MM.1S (cell line): Measurements from ENCODE around the gene RBBP5.

Source experiments
- EZH2 ChIP-seq: fragments of 300-600 bp; sonication (generic); optimal IDR thresholded peaks from 2 replicates; pipeline ENCODE3; 2017; ENCODE audit warnings: low read depth, mild to moderate bottlenecking, antibody characterized with exemption, low read length, mixed read lengths
- TF ChIP-seq, protein P1 (sequence below): fragments of 300-600 bp; sonication (generic); IDR thresholded peaks from 2 replicates; pipeline ENCODE4 v1.5.1; 2016; ENCODE audit warnings: antibody characterized with exemption, low read length, mixed read lengths

DNA sequence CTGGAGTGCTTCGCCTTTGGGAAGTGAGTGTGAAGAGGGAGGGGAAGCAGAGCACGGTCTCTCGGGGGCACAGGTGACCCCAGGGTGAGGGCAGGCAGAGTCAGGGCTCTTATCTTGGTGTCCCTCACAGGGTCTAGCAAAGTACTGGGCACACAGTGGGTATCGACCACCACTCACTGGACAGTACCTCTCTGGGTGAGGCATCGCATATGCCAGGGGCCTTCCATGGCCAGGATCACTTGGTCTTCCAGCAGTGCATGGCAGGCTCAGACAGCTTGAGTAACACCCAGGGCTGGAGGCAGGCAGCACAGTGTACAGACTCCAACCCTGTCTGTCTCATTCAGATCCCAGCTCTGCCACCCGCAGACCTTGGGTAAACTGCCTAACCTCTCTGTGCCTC is 62.1 kb downstream of the RBBP5 start:
- TF ChIP-seq, protein P1, sequence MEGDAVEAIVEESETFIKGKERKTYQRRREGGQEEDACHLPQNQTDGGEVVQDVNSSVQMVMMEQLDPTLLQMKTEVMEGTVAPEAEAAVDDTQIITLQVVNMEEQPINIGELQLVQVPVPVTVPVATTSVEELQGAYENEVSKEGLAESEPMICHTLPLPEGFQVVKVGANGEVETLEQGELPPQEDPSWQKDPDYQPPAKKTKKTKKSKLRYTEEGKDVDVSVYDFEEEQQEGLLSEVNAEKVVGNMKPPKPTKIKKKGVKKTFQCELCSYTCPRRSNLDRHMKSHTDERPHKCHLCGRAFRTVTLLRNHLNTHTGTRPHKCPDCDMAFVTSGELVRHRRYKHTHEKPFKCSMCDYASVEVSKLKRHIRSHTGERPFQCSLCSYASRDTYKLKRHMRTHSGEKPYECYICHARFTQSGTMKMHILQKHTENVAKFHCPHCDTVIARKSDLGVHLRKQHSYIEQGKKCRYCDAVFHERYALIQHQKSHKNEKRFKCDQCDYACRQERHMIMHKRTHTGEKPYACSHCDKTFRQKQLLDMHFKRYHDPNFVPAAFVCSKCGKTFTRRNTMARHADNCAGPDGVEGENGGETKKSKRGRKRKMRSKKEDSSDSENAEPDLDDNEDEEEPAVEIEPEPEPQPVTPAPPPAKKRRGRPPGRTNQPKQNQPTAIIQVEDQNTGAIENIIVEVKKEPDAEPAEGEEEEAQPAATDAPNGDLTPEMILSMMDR = no peak
- no peak for TF ChIP-seq EZH2
